Measurements from ENCODE around the gene SYVN1. TPM values are rescaled to one million over a fixed set of nuclear protein-coding genes. Genes with fewer than 3 reads are reported as not detected.

SYVN1 gene
- polyA plus RNA-seq, 1 of the 3 experiments (the other 2 are of a cell fraction): 31.9 TPM

- H3K9me3 ChIP-seq: no peaks in the 10 kb centered on the region
- peak within 1 kb of the TSS; percentile 88 to 93 for H3K27ac ChIP-seq (ENCODE audit: low read depth in 2 of 2, low read length in 1 of 2)
- peak within 1 kb of the TSS; percentile 83 for H3K4me2 ChIP-seq
- H3K9ac ChIP-seq: peak within 1 kb of the TSS; percentile 89
- no peaks in the 10 kb centered on the region for H3K27me3 ChIP-seq (ENCODE audit: insufficient read depth)
- DNase-seq: peak; percentile 99
- H3F3A ChIP-seq (replicated peaks; ENCODE audit: insufficient read depth): no peaks in the 10 kb centered on the region
- WGBS (ENCODE audit: low lambda C conversion rate): under 1% methylated on average over 40 of the region's 79 CpGs
- H3K9me2 ChIP-seq: no peaks in the 10 kb centered on the region
- ChIA-PET CTCF (interaction anchor here (1.5 to 2.6 kb wide), 2 partner anchors 26 to 70 kb away, joined by 6 to 11 read pairs; partner anchors contain the start of gene ARL2), POLR2A (interaction anchor here (1.0 kb wide), 1 partner anchor 34 kb away, joined by 3 read pairs; no protein-coding TSS in a partner anchor)
- peak within 1 kb of the TSS; percentile 87 to 92 for H3K4me3 ChIP-seq (ENCODE audit: low read depth in 2 of 2, low read length in 1 of 2)
- peaks cover 8 to 20% of the 10 kb centered on the region in 2 experiments for H3K4me1 ChIP-seq (ENCODE audit: control insufficient read depth in 1 of 2, insufficient read depth in 2 of 2, low read depth in 1 of 2, low read length in 1 of 2)
- H3K36me3 ChIP-seq (replicated peaks in 1 of 2; ENCODE audit: control insufficient read depth in 1 of 2, insufficient read depth in 2 of 2, low read length in 1 of 2): peaks cover 14 to 38% of the 10 kb centered on the region in 2 experiments
- H4K20me1 ChIP-seq (ENCODE audit: insufficient read depth): no peaks in the 10 kb centered on the region
- peak within 1 kb of the TSS; percentile 86; the same call in 1 of the 2 replicates for H2AFZ ChIP-seq (ENCODE audit: low read depth)
- peaks cover 65% of the 10 kb centered on the region for H3K79me2 ChIP-seq (ENCODE audit: insufficient read depth)
- TF ChIP-seq RXRA (IDR thresholded peaks at IDR 0.05; ENCODE audit: borderline replicate concordance, low read depth): no peak
- no peak; the same call in 1 of the 2 replicates for TF ChIP-seq MEF2A (IDR thresholded peaks at IDR 0.05; ENCODE audit: borderline replicate concordance, low read depth)
- no peak for TF ChIP-seq NFIC (IDR thresholded peaks at IDR 0.05; ENCODE audit: borderline replicate concordance)
- no peak for TF ChIP-seq FOSL2 (IDR thresholded peaks at IDR 0.05; ENCODE audit: borderline replicate concordance, low read depth)
- TF ChIP-seq POLR2AphosphoS5 (IDR thresholded peaks at IDR 0.05; ENCODE audit: low read depth, low read length): peak; percentile 71
- TF ChIP-seq MAX (IDR thresholded peaks at IDR 0.05; ENCODE audit: low read depth): peak; percentile 89
- TF ChIP-seq USF1 (IDR thresholded peaks at IDR 0.05; ENCODE audit: borderline replicate concordance, low read depth): no peak
- no peak for TF ChIP-seq RCOR1 (IDR thresholded peaks at IDR 0.05; ENCODE audit: low read length)
- no peak for TF ChIP-seq FOXJ3 (CRISPR knock-in tag; IDR thresholded peaks at IDR 0.05)
- TF ChIP-seq TCF12 (IDR thresholded peaks at IDR 0.05): no peak
- TF ChIP-seq RFX5 (IDR thresholded peaks at IDR 0.05; ENCODE audit: low read length): no peak; the same call in 1 of the 2 replicates
- peak; percentile 96 for TF ChIP-seq SIN3A (IDR thresholded peaks at IDR 0.05; ENCODE audit: borderline replicate concordance, low read depth, low read length)
- TF ChIP-seq MXI1 (IDR thresholded peaks at IDR 0.05; ENCODE audit: low read depth, low read length): peak; percentile 91
- no peak for TF ChIP-seq USF2 (IDR thresholded peaks at IDR 0.05; ENCODE audit: borderline replicate concordance, low read depth, low read length)
- TF ChIP-seq TAF1 (IDR thresholded peaks at IDR 0.05; ENCODE audit: borderline replicate concordance, low read depth, low read length): peak; percentile 74
- TF ChIP-seq GATA2 (CRISPR knock-in tag; IDR thresholded peaks at IDR 0.05): no peak
- no peak for TF ChIP-seq IRF3 (IDR thresholded peaks at IDR 0.05; ENCODE audit: low read depth, low read length)
- TF ChIP-seq NRF1 (IDR thresholded peaks at IDR 0.05; ENCODE audit: low read depth, low read length): no peak
- peak; percentile 76 for TF ChIP-seq YY1 (IDR thresholded peaks at IDR 0.05; ENCODE audit: low read depth)
- TF ChIP-seq CTCF (IDR thresholded peaks at IDR 0.05): no peak
- TF ChIP-seq ZBTB33 (IDR thresholded peaks at IDR 0.05; ENCODE audit: borderline replicate concordance, low read depth): no peak
- no peak for TF ChIP-seq TEAD4 (IDR thresholded peaks at IDR 0.05; ENCODE audit: borderline replicate concordance, insufficient read depth)
- TF ChIP-seq GABPA (IDR thresholded peaks at IDR 0.05; ENCODE audit: low read depth): peak; percentile 98
These were observed 50.3 kb downstream of the SYVN1 start, which contains the start of the genes CDCA5 and ZFPL1 for GRCh38 chr11:65083834-65084597. TSS of gene CDCA5 (minus strand) at chr11:65084040. CDS start at chr11:65083978, 62 bp downstream. TSS of gene ZFPL1 (plus strand) at chr11:65084222. CDS start at chr11:65084699, 477 bp downstream.
